Natural killer cell (primary cell): ENCODE data around the gene EGR1. TPM values are rescaled to one million over a fixed set of nuclear protein-coding genes. Genes with fewer than 3 reads are reported as not detected.

Source experiments
- ATAC-seq, 3 donors: fragments of 150-1000 bp in 2 of 3; fragments of 200-7000 bp in 1 of 3; cut with Tn5 transposase; 1 replicate in 1 of 3; 2 replicates in 2 of 3; pipeline ENCODE4 v1.10.0; 2021; ENCODE audit warnings: mild to moderate bottlenecking in 2 of 3, moderate library complexity in 2 of 3
- DNase-seq, 2 donors: peaks; one replicate each; pipeline versions ENCODE4 v3.0.0 to v3.0.0-alpha.2; 2013 to 2021; ENCODE audit warnings: mixed read lengths in 1 of 2
- H3K27ac ChIP-seq: one replicate; pipeline ENCODE4 v1.5.1; 2013; ENCODE audit warnings: mild to moderate bottlenecking, low read length
- H3K27me3 ChIP-seq: one replicate; pipeline ENCODE4 v1.6.1; 2013; ENCODE audit warnings: low read length; ENCODE audit not compliant: control insufficient read depth, insufficient read depth
- H3K36me3 ChIP-seq: one replicate; pipeline ENCODE4 v1.6.1; 2013; ENCODE audit warnings: low read length; ENCODE audit not compliant: control insufficient read depth, insufficient read depth
- H3K4me1 ChIP-seq: one replicate; pipeline ENCODE4 v1.6.1; 2013; ENCODE audit warnings: low read length; ENCODE audit not compliant: control insufficient read depth, insufficient read depth
- H3K4me3 ChIP-seq: one replicate; pipeline ENCODE4 v1.5.1; 2013; ENCODE audit warnings: low read length
- H3K9me3 ChIP-seq: one replicate; pipeline ENCODE4 v1.6.1; 2013; ENCODE audit warnings: low read length; ENCODE audit not compliant: control insufficient read depth, insufficient read depth
- H3K27ac Mint-ChIP-seq, 2 donors: one replicate each; pipeline ENCODE4 v1.8.0; 2022; ENCODE audit warnings: mild to moderate bottlenecking in 2 of 2, mixed read lengths in 2 of 2, moderate library complexity in 1 of 2
- H3K27me3 Mint-ChIP-seq, 2 donors: one replicate each; pipeline ENCODE4 v1.8.0; 2022; ENCODE audit warnings: low read depth in 2 of 2, mixed read lengths in 2 of 2
- H3K36me3 Mint-ChIP-seq: one replicate; pipeline ENCODE4 v1.8.0; 2022; ENCODE audit warnings: mixed read lengths
- H3K4me1 Mint-ChIP-seq, 2 donors: one replicate each; pipeline ENCODE4 v1.8.0; 2022; ENCODE audit warnings: mixed read lengths in 2 of 2
- H3K4me3 Mint-ChIP-seq: one replicate; pipeline ENCODE4 v1.8.0; 2022; ENCODE audit warnings: mild to moderate bottlenecking, moderate library complexity, mixed read lengths
- H3K9me3 Mint-ChIP-seq, 2 donors: one replicate each; pipeline ENCODE4 v1.8.0; 2022; ENCODE audit warnings: mixed read lengths in 2 of 2
- WGBS: methylation state at CpG from one replicate; pipeline ENCODE4 v1.1.7; 2013; ENCODE audit warnings: missing lambda C conversion rate; ENCODE audit not compliant: insufficient coverage; 5-methylcytosine and 5-hydroxymethylcytosine counted together
- intact Hi-C: fragments of 100-400 bp; cut with micrococcal nuclease; formaldehyde crosslinking; loops from one replicate; pipeline ENCODE4 v1.14.2; 2022
- total RNA-seq, 4 donors: library from RNA; stranded (reverse); fragments of 120-200 nt in 1 of 4; gene quantifications; one replicate each; pipeline versions ENCODE4 v1.2.3 to v1.2.4, GENCODE V29; 2013 to 2022
- TF ChIP-seq, protein P1 (sequence below): fragments of 200-600 bp; IDR thresholded peaks from one replicate; pipeline ENCODE4 v1.8.0; 2022; ENCODE audit warnings: antibody characterized with exemption

EGR1 gene
- total RNA-seq, 3 donors from 2014 or later (not counting 1 experiment from before 2014, with no cell fraction given): 52.1 to 137 (median 84.8) TPM

GRCh38 chr5:138492560-138493045, 27.3 kb downstream of the EGR1 start:
- H3K27me3 ChIP-seq: peaks cover 26% of the 10 kb centered on the region
- Mint-ChIP-seq H3K27me3 (peaks cover 15 to 18% of the 10 kb centered on the region in 2 donors), H3K36me3 (no peaks in the 10 kb centered on the region), H3K4me3 (peak overlapping the region; percentile 94), H3K4me1 (peaks cover 5 to 10% of the 10 kb centered on the region in 2 donors), H3K9me3 (no peaks in the 10 kb centered on the region), H3K27ac (peak overlapping the region; percentile 62 to 82)
- TF ChIP-seq, protein P1, sequence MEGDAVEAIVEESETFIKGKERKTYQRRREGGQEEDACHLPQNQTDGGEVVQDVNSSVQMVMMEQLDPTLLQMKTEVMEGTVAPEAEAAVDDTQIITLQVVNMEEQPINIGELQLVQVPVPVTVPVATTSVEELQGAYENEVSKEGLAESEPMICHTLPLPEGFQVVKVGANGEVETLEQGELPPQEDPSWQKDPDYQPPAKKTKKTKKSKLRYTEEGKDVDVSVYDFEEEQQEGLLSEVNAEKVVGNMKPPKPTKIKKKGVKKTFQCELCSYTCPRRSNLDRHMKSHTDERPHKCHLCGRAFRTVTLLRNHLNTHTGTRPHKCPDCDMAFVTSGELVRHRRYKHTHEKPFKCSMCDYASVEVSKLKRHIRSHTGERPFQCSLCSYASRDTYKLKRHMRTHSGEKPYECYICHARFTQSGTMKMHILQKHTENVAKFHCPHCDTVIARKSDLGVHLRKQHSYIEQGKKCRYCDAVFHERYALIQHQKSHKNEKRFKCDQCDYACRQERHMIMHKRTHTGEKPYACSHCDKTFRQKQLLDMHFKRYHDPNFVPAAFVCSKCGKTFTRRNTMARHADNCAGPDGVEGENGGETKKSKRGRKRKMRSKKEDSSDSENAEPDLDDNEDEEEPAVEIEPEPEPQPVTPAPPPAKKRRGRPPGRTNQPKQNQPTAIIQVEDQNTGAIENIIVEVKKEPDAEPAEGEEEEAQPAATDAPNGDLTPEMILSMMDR: no peak
- no peak overlapping the region for H3K27ac ChIP-seq
- WGBS: 56% methylated on average over 10 of the region's 10 CpGs
- H3K9me3 ChIP-seq: no peaks in the 10 kb centered on the region
- H3K36me3 ChIP-seq: no peaks in the 10 kb centered on the region
- peaks cover 16% of the 10 kb centered on the region for H3K4me1 ChIP-seq
- DNase-seq (no peak), ATAC-seq (no peak)
- H3K4me3 ChIP-seq: peak overlapping the region; percentile 47
- intact Hi-C loops: loop anchor here (1.0 to 10.0 kb wide), 2 partner anchors 27 to 52 kb away; partner anchors contain the start of genes EGR1 and ETF1

- 83% methylated on average over 6 of the region's 7 CpGs for WGBS
- ATAC-seq (no peak), DNase-seq (no peak)
- Mint-ChIP-seq H3K4me3 (no peak overlapping the region), H3K27me3 (peaks cover 8 to 13% of the 10 kb centered on the region in 2 donors), H3K9me3 (no peaks in the 10 kb centered on the region), H3K36me3 (no peaks in the 10 kb centered on the region), H3K4me1 (peaks cover 5 to 10% of the 10 kb centered on the region in 2 donors), H3K27ac (no peak overlapping the region)
- intact Hi-C loops: loop anchor here (10.0 kb wide), 1 partner anchor 49 kb away; the partner anchor contains the start of gene ETF1
- H3K27ac ChIP-seq: no peak overlapping the region
- H3K4me1 ChIP-seq: peaks cover 16% of the 10 kb centered on the region
- H3K4me3 ChIP-seq: no peak overlapping the region
- no peaks in the 10 kb centered on the region for H3K9me3 ChIP-seq
- H3K36me3 ChIP-seq: no peaks in the 10 kb centered on the region
- H3K27me3 ChIP-seq: peaks cover 21% of the 10 kb centered on the region
- TF ChIP-seq, protein P1: no peak
Observed at GRCh38 chr5:138495351-138495750, 30.1 kb downstream of the EGR1 start.

DNA sequence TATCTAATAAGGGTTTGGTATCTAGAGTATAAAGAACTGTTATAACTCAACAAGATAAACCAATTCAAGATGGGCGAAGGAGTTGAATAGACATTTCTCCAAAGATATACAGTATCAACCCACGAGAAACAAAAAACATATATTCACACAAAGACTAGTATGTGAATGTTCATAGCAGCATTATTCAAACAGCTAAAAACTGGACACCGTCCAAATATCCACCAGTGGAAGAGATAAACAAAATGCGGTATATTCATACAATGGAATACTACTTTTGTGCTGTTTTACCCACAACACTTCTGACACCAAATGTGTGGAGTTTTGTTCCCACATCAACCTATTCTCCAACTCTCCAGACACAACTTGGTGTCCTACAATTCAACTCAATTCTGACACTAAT, 33.1 kb downstream of the EGR1 start:
- Histone ChIP-seq H3K36me3 (no peaks in the 10 kb centered on the region), H3K27me3 (no peaks in the 10 kb centered on the region), H3K9me3 (no peaks in the 10 kb centered on the region), H3K27ac (no peak overlapping the region), H3K4me1 (no peaks in the 10 kb centered on the region), H3K4me3 (no peak overlapping the region)
- 91% methylated on average over 3 of the region's 4 CpGs for WGBS
- Mint-ChIP-seq H3K36me3 (no peaks in the 10 kb centered on the region), H3K27me3 (peaks cover 0 to 4% of the 10 kb centered on the region in 2 donors), H3K9me3 (no peaks in the 10 kb centered on the region), H3K27ac (no peak overlapping the region), H3K4me1 (no peaks in the 10 kb centered on the region), H3K4me3 (no peak overlapping the region)
- ATAC-seq: no peak
- TF ChIP-seq, protein P1: no peak
- no peak for DNase-seq
- intact Hi-C loops: loop anchor here (10.0 kb wide), 1 partner anchor 46 kb away; the partner anchor contains the start of gene ETF1

DNA sequence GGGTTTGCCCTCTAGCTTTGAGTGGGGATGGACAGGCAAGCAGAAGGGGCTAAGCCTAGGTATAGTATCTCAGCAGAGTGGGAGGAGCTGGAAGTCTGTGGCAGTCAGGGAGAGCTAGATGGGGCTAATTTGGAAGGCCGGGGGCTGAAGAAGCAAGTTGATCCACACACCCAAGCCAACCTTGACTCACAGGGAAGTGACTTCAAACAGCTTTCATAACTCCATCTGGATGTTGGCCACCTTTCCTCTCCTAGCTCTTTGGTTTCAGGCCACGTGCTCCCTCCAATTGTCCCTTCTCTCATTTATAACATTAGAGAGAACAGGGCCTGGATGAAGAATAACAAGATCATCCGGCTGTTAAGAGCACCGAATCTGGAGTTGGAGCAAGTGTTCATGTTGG, 36.8 kb downstream of the EGR1 start:
- no peak overlapping the region for H3K27ac ChIP-seq
- H3K4me3 ChIP-seq: no peak overlapping the region
- no peaks in the 10 kb centered on the region for H3K27me3 ChIP-seq
- TF ChIP-seq, protein P1: no peak
- Mint-ChIP-seq H3K9me3 (no peaks in the 10 kb centered on the region), H3K36me3 (peaks cover 1% of the 10 kb centered on the region), H3K4me3 (no peak overlapping the region), H3K27me3 (no peaks in the 10 kb centered on the region), H3K27ac (no peak overlapping the region), H3K4me1 (peaks cover 0 to 5% of the 10 kb centered on the region in 2 donors)
- ATAC-seq (no peak), DNase-seq (no peak)
- 96% methylated on average over 4 of the region's 4 CpGs for WGBS
- H3K36me3 ChIP-seq: peaks cover 5% of the 10 kb centered on the region
- no peaks in the 10 kb centered on the region for H3K4me1 ChIP-seq
- no peaks in the 10 kb centered on the region for H3K9me3 ChIP-seq
- intact Hi-C loops: loop anchor here (2.0 kb wide), 1 partner anchor 37 kb away; the partner anchor contains the start of gene EGR1
